HepG2 (cell line): ENCODE measurements around the gene ATG16L2. TPM values are rescaled to one million over a fixed set of nuclear protein-coding genes. Genes with fewer than 3 reads are reported as not detected.

Experiments used
- HES4 ChIP-seq: sonication (generic); formaldehyde crosslinking; IDR thresholded peaks from 2 replicates; pipeline ENCODE4 v1.9.0; 2021; ENCODE audit warnings: mild to moderate bottlenecking, missing genetic modification reagents, borderline replicate concordance
- IKZF1 ChIP-seq: fragments of 450-650 bp; IDR thresholded peaks from 2 replicates; pipeline ENCODE4 v1.7.1; 2016
- KDM5B ChIP-seq: sonication (generic); formaldehyde crosslinking; IDR thresholded peaks from 2 replicates; pipeline ENCODE4 v1.4.0; 2020; ENCODE audit warnings: missing genetic modification reagents, mild to moderate bottlenecking, borderline replicate concordance
- MEIS2 ChIP-seq: sonication (generic); formaldehyde crosslinking; IDR thresholded peaks from 2 replicates; pipeline ENCODE4 v1.9.0; 2021; ENCODE audit warnings: mild to moderate bottlenecking, missing genetic modification reagents
- NR2F1 ChIP-seq, 2 experiments: fragments of 450-650 bp in 1 of 2; formaldehyde crosslinking in 1 of 2; IDR thresholded peaks; 2 replicates each; pipeline versions ENCODE4 v1.5.0 to v1.6.1; 2016 to 2020; ENCODE audit warnings: mild to moderate bottlenecking in 1 of 2, missing compliant biosample characterization in 1 of 2, missing genetic modification reagents in 1 of 2, moderate library complexity in 1 of 2
- POGK ChIP-seq: sonication (generic); formaldehyde crosslinking; conservative IDR thresholded peaks from 2 replicates; pipeline ENCODE4 v1.8.0; 2022; ENCODE audit warnings: mild to moderate bottlenecking, moderate library complexity, missing genetic modification reagents
- POLR2AphosphoS2 ChIP-seq: IDR thresholded peaks from 2 replicates; pipeline ENCODE4 v1.6.1; 2011; ENCODE audit warnings: low read depth, low read length, improper control_type of control experiment
- PRDM15 ChIP-seq: sonication (generic); formaldehyde crosslinking; IDR thresholded peaks from 2 replicates; pipeline ENCODE4 v1.4.0; 2020; ENCODE audit warnings: missing genetic modification reagents
- RARA ChIP-seq: IDR thresholded peaks from 2 replicates; pipeline ENCODE4 v1.6.1; 2016; ENCODE audit warnings: missing genetic modification reagents, missing compliant biosample characterization
- RFX5 ChIP-seq: IDR thresholded peaks from 2 replicates; pipeline ENCODE4 v1.6.1; 2011; ENCODE audit warnings: low read depth, low read length, improper control_type of control experiment
- SKI ChIP-seq: fragments of 450-650 bp; IDR thresholded peaks from one replicate; pipeline ENCODE4 v1.6.1; 2018; ENCODE audit warnings: mild to moderate bottlenecking; ENCODE audit not compliant: partially characterized antibody
- SOX13 ChIP-seq, 3 experiments: fragments of 450-650 bp in 1 of 3; sonication (generic) in 1 of 3; formaldehyde crosslinking in 1 of 3; IDR thresholded peaks in 2 of 3; conservative IDR thresholded peaks in 1 of 3; 2 replicates each; pipeline versions ENCODE4 v1.5.0 to v1.6.1; 2016 to 2020; ENCODE audit warnings: antibody characterized with exemption in 1 of 3, mild to moderate bottlenecking in 1 of 3, missing compliant biosample characterization in 1 of 3, missing genetic modification reagents in 1 of 3, moderate library complexity in 1 of 3
- SP4 ChIP-seq: sonication (generic); formaldehyde crosslinking; IDR thresholded peaks from 2 replicates; pipeline ENCODE4 v1.8.1; 2023; ENCODE audit warnings: mild to moderate bottlenecking, missing genetic modification reagents
- TFDP1 ChIP-seq: IDR thresholded peaks from 2 replicates; pipeline ENCODE4 v1.6.1; 2016; ENCODE audit warnings: missing compliant biosample characterization, missing genetic modification reagents, borderline replicate concordance
- ZNF20 ChIP-seq: sonication (generic); formaldehyde crosslinking; IDR thresholded peaks from 2 replicates; pipeline ENCODE4 v1.4.0; 2020; ENCODE audit warnings: mild to moderate bottlenecking, moderate library complexity, missing genetic modification reagents
- ZNF275 ChIP-seq: sonication (generic); formaldehyde crosslinking; IDR thresholded peaks from 2 replicates; pipeline ENCODE4 v1.8.0; 2022; ENCODE audit warnings: missing genetic modification reagents, mild to moderate bottlenecking, inconsistent platforms, borderline replicate concordance
- ZNF329 ChIP-seq: sonication (generic); formaldehyde crosslinking; IDR thresholded peaks from 2 replicates; pipeline ENCODE4 v1.9.0; 2021; ENCODE audit warnings: low read depth, mild to moderate bottlenecking, missing genetic modification reagents
- ZNF7 ChIP-seq: IDR thresholded peaks from 2 replicates; pipeline ENCODE4 v1.6.1; 2016; ENCODE audit warnings: missing biosample characterization, missing genetic modification reagents
- ZNF768 ChIP-seq: sonication (generic); formaldehyde crosslinking; IDR thresholded peaks from 2 replicates; pipeline ENCODE4 v1.4.0; 2020; ENCODE audit warnings: missing genetic modification reagents
- ZNF83 ChIP-seq: sonication (generic); formaldehyde crosslinking; IDR thresholded peaks from 2 replicates; pipeline ENCODE4 v1.4.0; 2020; ENCODE audit warnings: missing genetic modification reagents, mild to moderate bottlenecking, borderline replicate concordance
- polyA plus RNA-seq, 8 experiments: library from polyadenylated mRNA; depleted of rRNA in 3 of 8; stranded (reverse) in 7 of 8; unstranded in 1 of 8; fragments of >200 nt; fragmentation: Illumina TruSeq in 4 of 8; extraction: Trizol in 4 of 8; gene quantifications; 2 replicates each; pipeline versions ENCODE4 v1.2.1 to v1.2.3, GENCODE V29; 2011 to 2016; ENCODE audit warnings: low read depth in 4 of 8, missing spikeins in 1 of 8, mixed read lengths in 1 of 8; ENCODE audit not compliant: insufficient read depth in 1 of 8
- total RNA-seq, 5 experiments: library from RNA; depleted of rRNA; stranded (reverse); fragments of >200 nt; fragmentation: Illumina TruSeq; extraction: Trizol; gene quantifications; 2 replicates each; pipeline ENCODE4 v1.2.3, GENCODE V29; 2016; ENCODE audit warnings: low read depth in 1 of 5

The ATG16L2 gene
- total and polyA plus RNA-seq, 2 of the 13 experiments (the other 11 are each of a cell fraction or from before 2014, with no cell fraction given), result 6.2 to 14.8 TPM

- TF ChIP-seq PRDM15 (CRISPR knock-in tag), result peak; percentile 86
- no peak for TF ChIP-seq SOX13 (IDR thresholded peaks at IDR 0.05)
- no peak; a peak in 1 of 4 replicates for TF ChIP-seq SOX13 (CRISPR knock-in tag; conservative IDR thresholded peaks at IDR 0.05 in 1 of 2, IDR thresholded peaks at IDR 0.05 in 1 of 2)
- TF ChIP-seq MEIS2 (CRISPR knock-in tag), result 0 out of 2 replicates have a peak, but pooled peaks have one; percentile 69
- no peak for TF ChIP-seq ZNF20
- TF ChIP-seq TFDP1 (CRISPR knock-in tag), result 0 out of 2 replicates have a peak, but pooled peaks have one; percentile 26
- TF ChIP-seq ZNF768 (CRISPR knock-in tag), result peak; percentile 58; the same call in 1 of the 2 replicates
- no peak; the same call in 1 of the 2 replicates for TF ChIP-seq ZNF83
- TF ChIP-seq KDM5B (CRISPR knock-in tag), result no peak; the same call in 1 of the 2 replicates
- TF ChIP-seq IKZF1, result no peak
- peak; percentile 92 for TF ChIP-seq SP4 (CRISPR knock-in tag)
- TF ChIP-seq POLR2AphosphoS2, result no peak
- TF ChIP-seq RFX5, result no peak
- TF ChIP-seq NR2F1 (CRISPR knock-in tag; IDR thresholded peaks at IDR 0.05), result no peak
- TF ChIP-seq HES4 (CRISPR knock-in tag), result no peak
- peak; percentile 11 for TF ChIP-seq SKI
- TF ChIP-seq ZNF329 (CRISPR knock-in tag), result no peak
- TF ChIP-seq ZNF7 (CRISPR knock-in tag), result no peak
- TF ChIP-seq POGK (CRISPR knock-in tag), result peak; percentile 19; the same call in 1 of the 2 replicates
- no peak for TF ChIP-seq ZNF275
- no peak for TF ChIP-seq RARA (CRISPR knock-in tag)
Observed at GRCh38 chr11:72793425-72794367, 20.5 kb upstream of the ATG16L2 start, which contains the start of gene STARD10 (continued).
